Measurements from ENCODE around the gene HMCN2.
"Not testable (repeated sequence)": the region's sequence is repeated elsewhere in the genome, so short reads cannot be mapped to it uniquely, and the experiment has no call there.

The HMCN2 gene

GRCh38 chr9:130395810-130396435 lies 130.4 kb downstream of the HMCN2 start:
- H3K9ac ChIP-seq (ENCODE audit: low read length in 2 of 2), result no peak overlapping the region
- no peaks in the 10 kb centered on the region for H3K27me3 ChIP-seq (ENCODE audit: control insufficient read depth in 1 of 2, insufficient read depth in 2 of 2, low read length in 2 of 2)
- no peak overlapping the region for H3K4me3 ChIP-seq (ENCODE audit: low read length in 2 of 2)
- no peaks in the 10 kb centered on the region for H3K9me3 ChIP-seq (ENCODE audit: control insufficient read depth in 2 of 2, low read length in 2 of 2)
- no peak overlapping the region for H3K27ac ChIP-seq (ENCODE audit: low read length)
- peaks cover 10 to 14% of the 10 kb centered on the region in 2 donors for H3K36me3 ChIP-seq (ENCODE audit: control insufficient read depth in 2 of 2, insufficient read depth in 2 of 2, low read length in 2 of 2)
- H3K4me1 ChIP-seq (ENCODE audit: control insufficient read depth, insufficient read depth, low read length), result no peaks in the 10 kb centered on the region

DNA sequence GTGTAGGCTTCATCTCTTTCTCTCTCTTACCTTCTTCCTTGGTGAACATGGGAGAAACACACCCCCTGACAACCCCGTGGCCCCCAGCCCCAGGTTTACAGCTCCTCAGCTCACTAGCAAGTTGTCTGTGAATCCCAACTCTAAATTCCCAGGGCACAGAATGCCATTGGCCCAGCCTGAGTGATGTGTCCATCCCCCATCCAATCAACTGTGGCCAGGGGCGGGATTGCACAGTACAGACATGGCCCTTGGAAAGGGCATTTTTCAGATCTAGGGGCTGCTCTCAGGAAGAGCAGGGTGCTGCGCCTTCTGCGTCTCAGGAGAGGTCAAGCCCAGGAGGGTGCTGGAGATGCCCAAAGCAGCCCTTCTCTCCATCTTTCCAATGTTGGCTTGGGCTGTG lies 131.0 kb downstream of the HMCN2 start:
- Histone ChIP-seq H3K9me3 (ENCODE audit: control insufficient read depth in 2 of 2, low read length in 2 of 2) (no peaks in the 10 kb centered on the region), H3K27me3 (ENCODE audit: control insufficient read depth in 1 of 2, insufficient read depth in 2 of 2, low read length in 2 of 2) (no peaks in the 10 kb centered on the region), H3K4me3 (ENCODE audit: low read length in 2 of 2) (no peak overlapping the region), H3K36me3 (ENCODE audit: control insufficient read depth in 2 of 2, insufficient read depth in 2 of 2, low read length in 2 of 2) (peaks cover 10% of the 10 kb centered on the region in 2 donors), H3K4me1 (ENCODE audit: control insufficient read depth, insufficient read depth, low read length) (no peaks in the 10 kb centered on the region), H3K9ac (ENCODE audit: low read length in 2 of 2) (no peak overlapping the region), H3K27ac (ENCODE audit: low read length) (no peak overlapping the region)

DNA sequence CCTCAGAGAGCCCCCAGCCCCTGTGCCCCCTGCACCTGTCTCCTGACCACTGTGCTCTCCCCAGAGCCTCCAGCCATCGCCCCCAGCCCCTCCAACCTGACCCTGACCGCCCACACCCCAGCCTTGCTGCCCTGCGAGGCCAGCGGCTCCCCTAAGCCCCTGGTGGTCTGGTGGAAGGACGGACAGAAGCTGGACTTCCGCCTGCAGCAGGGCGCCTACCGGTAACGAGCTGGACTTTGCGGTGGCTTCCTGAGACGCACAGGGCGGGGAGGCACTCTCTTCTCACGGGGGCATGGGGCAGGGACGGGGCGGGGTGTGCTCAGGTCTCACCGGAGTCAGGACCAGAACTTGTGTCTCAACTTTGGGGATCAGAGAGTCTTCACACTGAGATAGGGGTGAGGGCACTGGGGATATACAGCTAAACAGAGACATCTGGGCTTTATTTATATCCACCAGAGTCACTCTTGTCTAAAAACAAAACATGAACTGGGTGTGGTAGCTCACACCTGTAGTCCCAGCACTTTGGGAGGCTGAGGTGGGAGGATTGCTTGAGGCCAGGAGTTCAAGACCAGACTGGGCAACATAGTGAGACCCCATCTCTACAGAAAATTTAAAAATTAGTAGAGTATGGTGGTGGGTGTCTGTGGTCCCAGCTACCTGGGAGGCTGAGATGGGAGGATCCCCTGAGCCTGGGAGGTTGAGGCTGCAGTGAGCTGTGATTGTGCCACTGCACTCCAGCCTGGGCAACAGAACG lies 133.1 kb downstream of the HMCN2 start:
- H3K36me3 ChIP-seq (ENCODE audit: control insufficient read depth in 2 of 2, insufficient read depth in 2 of 2, low read length in 2 of 2), result peaks cover 10 to 14% of the 10 kb centered on the region in 2 donors
- no peak overlapping the region for H3K9ac ChIP-seq (ENCODE audit: low read length in 2 of 2)
- no peaks in the 10 kb centered on the region for H3K27me3 ChIP-seq (ENCODE audit: control insufficient read depth in 1 of 2, insufficient read depth in 2 of 2, low read length in 2 of 2)
- H3K4me3 ChIP-seq (ENCODE audit: low read length in 2 of 2), result no peak overlapping the region
- H3K27ac ChIP-seq (ENCODE audit: low read length), result no peak overlapping the region
- H3K9me3 ChIP-seq (ENCODE audit: control insufficient read depth in 2 of 2, low read length in 2 of 2), result no peaks in the 10 kb centered on the region
- no peaks in the 10 kb centered on the region for H3K4me1 ChIP-seq (ENCODE audit: control insufficient read depth, insufficient read depth, low read length)

- H3K36me3 ChIP-seq (ENCODE audit: control insufficient read depth in 2 of 2, insufficient read depth in 2 of 2, low read length in 2 of 2), result peaks cover 10 to 16% of the 10 kb centered on the region in 2 donors
- H3K27ac ChIP-seq (ENCODE audit: low read length), result no peak overlapping the region
Measured at GRCh38 chr9:130399768-130400167, 134.2 kb downstream of the HMCN2 start.

DNA sequence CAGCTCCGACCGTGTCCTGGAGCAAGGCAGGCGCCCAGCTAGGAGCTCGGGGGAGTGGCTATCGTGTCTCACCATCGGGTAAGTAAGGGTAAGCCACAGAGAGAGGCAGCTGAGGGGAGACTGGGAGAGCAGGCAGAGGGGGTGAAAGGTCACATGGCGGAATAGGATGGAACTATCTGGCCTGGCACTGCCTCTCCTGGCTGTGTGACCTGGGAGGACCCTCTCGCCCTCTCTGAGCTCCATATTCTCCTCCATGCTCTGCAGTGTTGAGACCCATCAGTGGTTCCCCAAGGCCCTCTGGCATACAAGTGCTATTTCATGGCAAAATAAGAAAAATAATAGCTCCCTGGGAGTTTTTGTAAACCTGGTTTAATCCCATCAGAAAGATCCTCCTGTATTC lies 135.3 kb downstream of the HMCN2 start:
- no peaks in the 10 kb centered on the region for H3K4me1 ChIP-seq (ENCODE audit: control insufficient read depth, insufficient read depth, low read length)
- H3K4me3 ChIP-seq (ENCODE audit: low read length in 2 of 2), result no peak overlapping the region
- H3K36me3 ChIP-seq (ENCODE audit: control insufficient read depth in 2 of 2, insufficient read depth in 2 of 2, low read length in 2 of 2), result peaks cover 12 to 16% of the 10 kb centered on the region in 2 donors
- no peak overlapping the region for H3K9ac ChIP-seq (ENCODE audit: low read length in 2 of 2)
- H3K9me3 ChIP-seq (ENCODE audit: control insufficient read depth in 2 of 2, low read length in 2 of 2), result no peaks in the 10 kb centered on the region
- H3K27me3 ChIP-seq (ENCODE audit: control insufficient read depth in 1 of 2, insufficient read depth in 2 of 2, low read length in 2 of 2), result no peaks in the 10 kb centered on the region
- no peak overlapping the region for H3K27ac ChIP-seq (ENCODE audit: low read length)

More at GRCh38 chr9:130399768-130400167, 134.2 kb downstream of the HMCN2 start:
- Histone ChIP-seq H3K9ac (ENCODE audit: low read length in 2 of 2) (no peak overlapping the region), H3K27me3 (ENCODE audit: control insufficient read depth in 1 of 2, insufficient read depth in 2 of 2, low read length in 2 of 2) (no peaks in the 10 kb centered on the region), H3K4me1 (ENCODE audit: control insufficient read depth, insufficient read depth, low read length) (no peaks in the 10 kb centered on the region), H3K4me3 (ENCODE audit: low read length in 2 of 2) (no peak overlapping the region), H3K9me3 (ENCODE audit: control insufficient read depth in 2 of 2, low read length in 2 of 2) (no peaks in the 10 kb centered on the region)

DNA sequence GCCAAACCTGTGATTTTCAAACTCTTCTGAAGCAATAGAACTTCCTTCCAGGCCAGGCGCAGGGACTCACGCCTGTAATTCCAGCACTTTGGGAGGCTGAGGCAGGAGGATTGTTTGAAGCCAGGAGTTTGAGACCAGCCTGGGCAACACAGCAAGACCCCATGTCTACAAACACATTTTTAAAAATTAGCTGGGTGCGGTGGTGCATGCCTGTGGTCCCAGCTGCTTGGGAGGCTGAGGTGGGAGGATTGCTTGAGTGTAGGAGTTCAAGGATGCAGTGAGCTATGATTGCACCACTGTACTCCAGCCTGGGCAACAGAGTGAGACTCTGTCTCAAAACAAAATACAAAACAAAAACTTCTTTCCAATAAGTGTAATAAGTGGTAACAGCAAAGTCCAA lies 136.2 kb downstream of the HMCN2 start:
- H3K9ac ChIP-seq (ENCODE audit: low read length in 2 of 2); H3K9me3 ChIP-seq (ENCODE audit: control insufficient read depth in 2 of 2, low read length in 2 of 2); H3K4me3 ChIP-seq (ENCODE audit: low read length in 2 of 2); H3K27ac ChIP-seq (ENCODE audit: low read length); H3K27me3 ChIP-seq (ENCODE audit: control insufficient read depth in 1 of 2, insufficient read depth in 2 of 2, low read length in 2 of 2); H3K4me1 ChIP-seq (ENCODE audit: control insufficient read depth, insufficient read depth, low read length): not testable (repeated sequence)
- peaks cover 14 to 24% of the 10 kb centered on the region in 2 donors for H3K36me3 ChIP-seq (ENCODE audit: control insufficient read depth in 2 of 2, insufficient read depth in 2 of 2, low read length in 2 of 2)

DNA sequence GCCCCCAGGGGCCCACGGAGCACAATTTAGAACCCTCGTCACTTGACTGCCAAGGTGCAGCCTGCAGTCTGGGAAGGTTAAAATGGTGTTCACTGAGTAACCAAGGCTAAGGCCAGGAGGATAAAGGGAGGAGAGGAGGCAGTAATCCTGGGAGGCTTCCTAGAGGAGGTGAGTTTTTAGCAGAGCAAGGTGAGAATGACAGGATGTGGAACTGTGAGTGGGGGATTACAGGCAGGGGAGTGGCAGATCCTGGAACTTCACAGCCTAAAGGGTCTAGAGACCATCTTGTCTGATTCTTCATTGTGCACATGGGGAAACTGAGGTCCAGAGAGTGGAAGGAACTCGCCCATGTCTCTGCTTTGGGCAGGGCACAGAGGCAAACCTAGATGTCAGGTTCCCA lies 136.7 kb downstream of the HMCN2 start:
- Histone ChIP-seq H3K9me3 (ENCODE audit: control insufficient read depth in 2 of 2, low read length in 2 of 2) (no peaks in the 10 kb centered on the region), H3K9ac (ENCODE audit: low read length in 2 of 2) (no peak overlapping the region), H3K36me3 (ENCODE audit: control insufficient read depth in 2 of 2, insufficient read depth in 2 of 2, low read length in 2 of 2) (peaks cover 16 to 24% of the 10 kb centered on the region in 2 donors), H3K27ac (ENCODE audit: low read length) (no peak overlapping the region), H3K4me3 (ENCODE audit: low read length in 2 of 2) (no peak overlapping the region), H3K4me1 (ENCODE audit: control insufficient read depth, insufficient read depth, low read length) (no peaks in the 10 kb centered on the region), H3K27me3 (ENCODE audit: control insufficient read depth in 1 of 2, insufficient read depth in 2 of 2, low read length in 2 of 2) (no peaks in the 10 kb centered on the region)

- Histone ChIP-seq H3K36me3 (ENCODE audit: control insufficient read depth in 2 of 2, insufficient read depth in 2 of 2, low read length in 2 of 2) (peaks cover 16 to 22% of the 10 kb centered on the region in 2 donors), H3K27me3 (ENCODE audit: control insufficient read depth in 1 of 2, insufficient read depth in 2 of 2, low read length in 2 of 2) (no peaks in the 10 kb centered on the region), H3K4me1 (ENCODE audit: control insufficient read depth, insufficient read depth, low read length) (no peaks in the 10 kb centered on the region), H3K4me3 (ENCODE audit: low read length in 2 of 2) (no peak overlapping the region), H3K9me3 (ENCODE audit: control insufficient read depth in 2 of 2, low read length in 2 of 2) (no peaks in the 10 kb centered on the region), H3K27ac (ENCODE audit: low read length) (no peak overlapping the region), H3K9ac (ENCODE audit: low read length in 2 of 2) (no peak overlapping the region)
Measured at GRCh38 chr9:130402645-130403440, 137.3 kb downstream of the HMCN2 start.

- Histone ChIP-seq H3K27me3 (ENCODE audit: control insufficient read depth in 1 of 2, insufficient read depth in 2 of 2, low read length in 2 of 2) (no peaks in the 10 kb centered on the region), H3K9ac (ENCODE audit: low read length in 2 of 2) (no peak overlapping the region), H3K27ac (ENCODE audit: low read length) (no peak overlapping the region), H3K9me3 (ENCODE audit: control insufficient read depth in 2 of 2, low read length in 2 of 2) (no peaks in the 10 kb centered on the region), H3K4me3 (ENCODE audit: low read length in 2 of 2) (no peak overlapping the region), H3K4me1 (ENCODE audit: control insufficient read depth, insufficient read depth, low read length) (no peaks in the 10 kb centered on the region), H3K36me3 (ENCODE audit: control insufficient read depth in 2 of 2, insufficient read depth in 2 of 2, low read length in 2 of 2) (peaks cover 24 to 25% of the 10 kb centered on the region in 2 donors)
Measured at GRCh38 chr9:130405657-130406257, 140.2 kb downstream of the HMCN2 start.

- no peaks in the 10 kb centered on the region for H3K9me3 ChIP-seq (ENCODE audit: control insufficient read depth in 2 of 2, low read length in 2 of 2)
- no peaks in the 10 kb centered on the region for H3K27me3 ChIP-seq (ENCODE audit: control insufficient read depth in 1 of 2, insufficient read depth in 2 of 2, low read length in 2 of 2)
- no peak overlapping the region for H3K9ac ChIP-seq (ENCODE audit: low read length in 2 of 2)
- H3K4me3 ChIP-seq (ENCODE audit: low read length in 2 of 2), result no peak overlapping the region
- no peak overlapping the region for H3K27ac ChIP-seq (ENCODE audit: low read length)
- H3K36me3 ChIP-seq (ENCODE audit: control insufficient read depth in 2 of 2, insufficient read depth in 2 of 2, low read length in 2 of 2), result peaks cover 22% of the 10 kb centered on the region in 2 donors
- no peaks in the 10 kb centered on the region for H3K4me1 ChIP-seq (ENCODE audit: control insufficient read depth, insufficient read depth, low read length)
Measured at GRCh38 chr9:130406278-130406895, 140.8 kb downstream of the HMCN2 start.
